Naive B cell (primary cell): ENCODE results near the gene USP32. TPM values are rescaled to one million over a fixed set of nuclear protein-coding genes. Genes with fewer than 3 reads are reported as not detected.
A peak's percentile ranks its signal among the peaks of the same experiment; 100 is the strongest.

Experiments
- ATAC-seq, 2 donors: fragments of 150-1000 bp; cut with Tn5 transposase; 2 replicates each; pipeline ENCODE4 v1.10.0; 2021; ENCODE audit warnings: low read depth in 2 of 2, mild to moderate bottlenecking in 2 of 2, moderate library complexity in 2 of 2
- DNase-seq: peaks from one replicate; pipeline ENCODE4 v3.0.0; 2022
- H3K27ac Mint-ChIP-seq, 6 donors: one replicate each; pipeline ENCODE4 v1.8.0; 2020 to 2022; ENCODE audit warnings: mild to moderate bottlenecking in 6 of 6, mixed read lengths in 6 of 6, moderate library complexity in 5 of 6, inconsistent platforms in 2 of 6
- H3K27me3 Mint-ChIP-seq, 3 donors: one replicate each; pipeline ENCODE4 v1.8.0; 2021 to 2022; ENCODE audit warnings: mixed read lengths in 3 of 3, mild to moderate bottlenecking in 1 of 3
- H3K36me3 Mint-ChIP-seq, 2 donors: one replicate each; pipeline ENCODE4 v1.8.0; 2020 to 2022; ENCODE audit warnings: mixed read lengths in 2 of 2, inconsistent platforms in 1 of 2, mild to moderate bottlenecking in 1 of 2
- H3K4me1 Mint-ChIP-seq, 3 donors: one replicate each; pipeline ENCODE4 v1.8.0; 2020 to 2022; ENCODE audit warnings: mixed read lengths in 3 of 3, inconsistent platforms in 1 of 3, mild to moderate bottlenecking in 1 of 3, moderate library complexity in 1 of 3
- H3K4me3 Mint-ChIP-seq, 8 donors: one replicate each; pipeline ENCODE4 v1.8.0; 2020 to 2022; ENCODE audit warnings: mild to moderate bottlenecking in 8 of 8, mixed read lengths in 8 of 8, moderate library complexity in 8 of 8, inconsistent platforms in 2 of 8
- H3K9me3 Mint-ChIP-seq, 7 donors: one replicate each; pipeline ENCODE4 v1.8.0; 2020 to 2022; ENCODE audit warnings: mixed read lengths in 7 of 7, mild to moderate bottlenecking in 5 of 7, inconsistent platforms in 2 of 7, moderate library complexity in 1 of 7
- polyA plus RNA-seq, 6 donors: library from polyadenylated mRNA; unstranded; fragments of 300-500 nt; fragmentation: Illumina TruSeq; gene quantifications; one replicate each; pipeline ENCODE4 v1.2.3, GENCODE V29; 2021; ENCODE audit warnings: low read depth in 6 of 6

Gene USP32
- polyA plus RNA-seq, 6 donors from 2014 or later, result 7.3 to 16.2 (median 14.1) TPM; not detected in 1

- Mint-ChIP-seq H3K36me3 (no peaks in the 10 kb centered on the region), H3K27me3 (no peaks in the 10 kb centered on the region), H3K9me3 (no peaks in the 10 kb centered on the region), H3K4me1 (peaks cover 8 to 11% (median 8%) of the 10 kb centered on the region in 3 donors), H3K4me3 (no peak overlapping the region), H3K27ac (peak overlapping the region in 1 of 6 donors; percentile 9)
- no peak for DNase-seq
- no peak for ATAC-seq
Measured at GRCh38 chr17:60170835-60171752, 220.8 kb downstream of the USP32 start.

- H3K9me3 Mint-ChIP-seq, result no peaks in the 10 kb centered on the region
- H3K4me3 Mint-ChIP-seq, result no peak overlapping the region
- H3K27ac Mint-ChIP-seq, result peak overlapping the region in 2 of 6 donors; percentile 6 to 9
- no peaks in the 10 kb centered on the region for H3K36me3 Mint-ChIP-seq
- peaks cover 0 to 7% (median 6%) of the 10 kb centered on the region in 3 donors for H3K27me3 Mint-ChIP-seq
- DNase-seq (no peak), ATAC-seq (peak in 1 of 2 donors; percentile 25)
- H3K4me1 Mint-ChIP-seq, result peaks cover 8 to 13% (median 8%) of the 10 kb centered on the region in 3 donors
Measured at GRCh38 chr17:60169921-60170817, 221.8 kb downstream of the USP32 start.

- no peaks in the 10 kb centered on the region for H3K9me3 Mint-ChIP-seq
- H3K36me3 Mint-ChIP-seq, result no peaks in the 10 kb centered on the region
- DNase-seq, result no peak
- H3K4me1 Mint-ChIP-seq, result peaks cover 8 to 13% (median 8%) of the 10 kb centered on the region in 3 donors
- ATAC-seq, result no peak
- H3K27ac Mint-ChIP-seq, result no peak overlapping the region
- H3K27me3 Mint-ChIP-seq, result peaks cover 0 to 17% (median 16%) of the 10 kb centered on the region in 3 donors
- H3K4me3 Mint-ChIP-seq, result no peak overlapping the region
Measured at GRCh38 chr17:60168654-60169053, 223.3 kb downstream of the USP32 start.

- H3K4me1 Mint-ChIP-seq, result peaks cover 8 to 14% (median 10%) of the 10 kb centered on the region in 3 donors
- H3K9me3 Mint-ChIP-seq, result no peaks in the 10 kb centered on the region
- H3K27me3 Mint-ChIP-seq, result peaks cover 0 to 29% (median 28%) of the 10 kb centered on the region in 3 donors
- no peak for ATAC-seq
- no peak for DNase-seq
- no peak overlapping the region for H3K4me3 Mint-ChIP-seq
- H3K27ac Mint-ChIP-seq, result no peak overlapping the region
- H3K36me3 Mint-ChIP-seq, result no peaks in the 10 kb centered on the region
Measured at GRCh38 chr17:60167065-60167741, 224.7 kb downstream of the USP32 start.

- peaks cover 15 to 18% (median 16%) of the 10 kb centered on the region in 3 donors for H3K4me1 Mint-ChIP-seq
- ATAC-seq (no peak), DNase-seq (no peak)
- H3K4me3 Mint-ChIP-seq, result no peak overlapping the region
- H3K27ac Mint-ChIP-seq, result peak overlapping the region in 1 of 6 donors; percentile 10
- H3K36me3 Mint-ChIP-seq, result no peaks in the 10 kb centered on the region
- H3K9me3 Mint-ChIP-seq, result no peaks in the 10 kb centered on the region
- peaks cover 2 to 40% (median 37%) of the 10 kb centered on the region in 3 donors for H3K27me3 Mint-ChIP-seq
Measured at GRCh38 chr17:60165971-60166370, 226.0 kb downstream of the USP32 start.

- ATAC-seq, result no peak
- peaks cover 15 to 19% (median 19%) of the 10 kb centered on the region in 3 donors for H3K4me1 Mint-ChIP-seq
- no peaks in the 10 kb centered on the region for H3K36me3 Mint-ChIP-seq
- H3K4me3 Mint-ChIP-seq, result peak overlapping the region in 1 of 8 donors; percentile 16
- H3K27me3 Mint-ChIP-seq, result peaks cover 4 to 48% (median 45%) of the 10 kb centered on the region in 3 donors
- DNase-seq, result no peak
- no peaks in the 10 kb centered on the region for H3K9me3 Mint-ChIP-seq
- no peak overlapping the region for H3K27ac Mint-ChIP-seq
Measured at GRCh38 chr17:60165223-60165622, 226.7 kb downstream of the USP32 start.

- DNase-seq (no peak), ATAC-seq (no peak)
- H3K27ac Mint-ChIP-seq, result no peak overlapping the region
- H3K36me3 Mint-ChIP-seq, result no peaks in the 10 kb centered on the region
- peaks cover 16 to 23% (median 20%) of the 10 kb centered on the region in 3 donors for H3K4me1 Mint-ChIP-seq
- H3K9me3 Mint-ChIP-seq, result no peaks in the 10 kb centered on the region
- H3K4me3 Mint-ChIP-seq, result no peak overlapping the region
- H3K27me3 Mint-ChIP-seq, result peaks cover 4 to 53% (median 50%) of the 10 kb centered on the region in 3 donors
Measured at GRCh38 chr17:60164697-60165096, 227.2 kb downstream of the USP32 start.

- Mint-ChIP-seq H3K36me3 (no peaks in the 10 kb centered on the region), H3K9me3 (no peaks in the 10 kb centered on the region), H3K4me3 (peak overlapping the region in 1 of 8 donors; percentile 70), H3K27ac (no peak overlapping the region), H3K27me3 (peaks cover 4 to 56% (median 55%) of the 10 kb centered on the region in 3 donors), H3K4me1 (peaks cover 15 to 23% (median 20%) of the 10 kb centered on the region in 3 donors)
- ATAC-seq (no peak), DNase-seq (no peak)
Measured at GRCh38 chr17:60164164-60164563, 227.8 kb downstream of the USP32 start.

- Mint-ChIP-seq H3K4me3 (peak overlapping the region in 2 of 8 donors; percentile 37 to 52), H3K27me3 (peaks cover 4 to 66% (median 58%) of the 10 kb centered on the region in 3 donors), H3K27ac (peak overlapping the region in 2 of 6 donors; percentile 7 to 52), H3K36me3 (no peaks in the 10 kb centered on the region), H3K9me3 (no peaks in the 10 kb centered on the region), H3K4me1 (peaks cover 15 to 23% (median 20%) of the 10 kb centered on the region in 3 donors)
- ATAC-seq (no peak), DNase-seq (no peak)
Measured at GRCh38 chr17:60163108-60163784, 228.7 kb downstream of the USP32 start.

- Mint-ChIP-seq H3K27me3 (peaks cover 5 to 70% (median 70%) of the 10 kb centered on the region in 3 donors), H3K9me3 (no peaks in the 10 kb centered on the region), H3K4me1 (peaks cover 12 to 20% (median 18%) of the 10 kb centered on the region in 3 donors), H3K36me3 (no peaks in the 10 kb centered on the region), H3K4me3 (no peak overlapping the region), H3K27ac (peak overlapping the region in 2 of 6 donors; percentile 37 to 40)
- DNase-seq, result no peak
- ATAC-seq, result peak; percentile 30 to 37
Measured at GRCh38 chr17:60161598-60162330, 230.2 kb downstream of the USP32 start.

GRCh38 chr17:60160829-60161501, 231.0 kb downstream of the USP32 start:
- peak in 1 of 2 donors; percentile 37 for ATAC-seq
- Mint-ChIP-seq H3K9me3 (no peaks in the 10 kb centered on the region), H3K36me3 (no peaks in the 10 kb centered on the region), H3K4me3 (peak overlapping the region in 1 of 8 donors; percentile 81), H3K27me3 (peaks cover 8 to 78% (median 78%) of the 10 kb centered on the region in 3 donors), H3K4me1 (peaks cover 12 to 20% (median 18%) of the 10 kb centered on the region in 3 donors), H3K27ac (peak overlapping the region in 2 of 6 donors; percentile 86 to 88)
- no peak for DNase-seq
